GM21528 (cell line): ENCODE measurements around the gene ALDH3B1.
"Not testable (repeated sequence)": the region's sequence is repeated elsewhere in the genome, so short reads cannot be mapped to it uniquely, and the experiment has no call there.

ENCODE experiments used
- ATAC-seq: cut with Tn5 transposase; IDR thresholded peaks from one replicate; pipeline ENCODE4 v1.9.1; 2021; ENCODE audit warnings: mild to moderate bottlenecking, moderate library complexity; ENCODE audit not compliant: unreplicated experiment, low FRiP score

Gene ALDH3B1, protein sequence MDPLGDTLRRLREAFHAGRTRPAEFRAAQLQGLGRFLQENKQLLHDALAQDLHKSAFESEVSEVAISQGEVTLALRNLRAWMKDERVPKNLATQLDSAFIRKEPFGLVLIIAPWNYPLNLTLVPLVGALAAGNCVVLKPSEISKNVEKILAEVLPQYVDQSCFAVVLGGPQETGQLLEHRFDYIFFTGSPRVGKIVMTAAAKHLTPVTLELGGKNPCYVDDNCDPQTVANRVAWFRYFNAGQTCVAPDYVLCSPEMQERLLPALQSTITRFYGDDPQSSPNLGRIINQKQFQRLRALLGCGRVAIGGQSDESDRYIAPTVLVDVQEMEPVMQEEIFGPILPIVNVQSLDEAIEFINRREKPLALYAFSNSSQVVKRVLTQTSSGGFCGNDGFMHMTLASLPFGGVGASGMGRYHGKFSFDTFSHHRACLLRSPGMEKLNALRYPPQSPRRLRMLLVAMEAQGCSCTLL

DNA sequence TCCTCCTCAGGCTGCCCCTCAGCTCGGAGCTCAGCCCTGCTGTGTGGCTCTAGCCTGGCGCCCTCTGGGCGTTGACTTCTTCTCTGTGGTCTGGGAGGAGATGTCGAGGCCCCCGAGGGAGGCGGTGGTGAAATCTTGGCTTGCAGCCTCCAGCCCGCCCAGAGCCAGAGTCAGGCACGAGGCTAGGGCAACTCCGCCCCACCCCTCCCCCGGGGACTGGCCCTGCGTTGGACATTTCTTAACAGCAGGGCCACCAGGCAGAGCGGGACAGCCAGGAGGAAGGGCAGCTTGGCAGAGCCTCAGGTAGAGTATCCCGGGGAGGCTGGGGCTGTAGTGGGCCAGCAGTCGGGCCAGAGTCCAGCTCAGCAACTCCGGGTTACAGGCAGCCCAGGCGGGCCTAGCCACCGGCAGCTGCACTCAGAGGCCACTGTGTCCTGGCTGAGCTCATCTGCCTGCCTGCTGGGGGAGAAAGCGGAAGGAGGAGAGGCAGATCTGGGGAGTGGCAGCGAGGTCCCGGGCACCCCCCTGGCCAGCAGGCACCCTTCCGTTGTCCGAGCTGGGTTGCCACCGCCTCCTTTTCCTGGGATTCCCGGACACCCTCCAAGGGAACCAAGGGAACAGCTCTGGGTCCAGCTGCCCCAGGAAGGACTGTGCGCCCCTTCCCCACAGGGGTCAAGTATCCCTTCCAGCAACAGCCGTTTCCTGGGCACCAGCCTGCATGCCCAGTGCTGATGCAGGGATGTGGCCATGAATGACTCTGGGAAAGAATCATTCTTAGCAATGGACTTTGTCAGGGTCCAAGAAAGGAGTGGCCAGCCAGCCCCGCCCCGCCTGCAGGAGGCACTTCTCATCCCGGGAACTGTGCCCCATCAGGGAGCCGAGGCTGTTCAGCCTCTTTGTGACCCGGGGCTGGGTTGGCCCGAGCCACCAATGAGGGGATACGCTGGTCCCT is at the start of gene ALDH3B1:
ALDH3B1 (plus strand) TSS at position 238 of the 952 bp plus-strand sequence. CDS start 4,971 bp downstream, outside the sequence.
- ATAC-seq, result no peak

DNA sequence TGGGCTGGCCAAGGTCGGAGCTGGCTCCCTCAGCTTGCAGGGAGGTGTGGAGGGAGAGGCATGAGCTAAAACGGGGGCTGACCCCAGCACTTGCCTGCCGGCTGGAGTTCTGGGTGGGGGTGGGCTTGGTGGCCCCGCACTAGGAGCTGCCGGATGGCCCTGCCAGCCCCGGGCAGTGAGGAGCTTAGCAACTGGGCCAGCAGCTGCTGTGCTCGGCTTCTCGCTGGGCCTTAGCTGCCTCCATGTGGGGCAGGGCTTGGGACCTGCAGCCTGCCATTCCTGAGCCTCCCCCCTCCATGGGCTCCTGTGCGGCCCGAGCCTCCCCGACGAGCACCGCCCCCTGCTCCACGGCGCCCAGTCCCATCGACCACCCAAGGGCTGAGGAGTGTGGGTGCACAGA is 46.9 kb upstream of the ALDH3B1 start:
- not testable (repeated sequence) for ATAC-seq

DNA sequence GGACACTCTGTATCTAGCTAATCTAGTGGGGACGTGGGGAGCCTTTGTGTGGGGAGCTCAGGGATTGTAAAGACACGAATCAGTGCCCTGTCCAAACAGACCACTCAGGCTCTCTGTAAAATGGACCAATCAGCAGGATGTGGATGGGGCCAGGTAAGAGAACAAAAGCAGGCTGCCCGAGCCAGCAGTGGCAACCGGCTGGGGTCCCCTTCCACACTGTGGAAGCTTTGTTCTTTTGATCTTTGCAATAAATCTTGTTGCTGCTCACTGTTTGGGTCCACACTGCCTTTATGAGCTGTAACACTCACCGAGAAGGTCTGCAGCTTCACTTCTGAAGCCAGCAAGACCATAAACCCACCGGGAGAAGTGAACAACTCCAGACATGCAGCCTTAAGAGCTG is 46.2 kb upstream of the ALDH3B1 start:
- ATAC-seq, result not testable (repeated sequence)

DNA sequence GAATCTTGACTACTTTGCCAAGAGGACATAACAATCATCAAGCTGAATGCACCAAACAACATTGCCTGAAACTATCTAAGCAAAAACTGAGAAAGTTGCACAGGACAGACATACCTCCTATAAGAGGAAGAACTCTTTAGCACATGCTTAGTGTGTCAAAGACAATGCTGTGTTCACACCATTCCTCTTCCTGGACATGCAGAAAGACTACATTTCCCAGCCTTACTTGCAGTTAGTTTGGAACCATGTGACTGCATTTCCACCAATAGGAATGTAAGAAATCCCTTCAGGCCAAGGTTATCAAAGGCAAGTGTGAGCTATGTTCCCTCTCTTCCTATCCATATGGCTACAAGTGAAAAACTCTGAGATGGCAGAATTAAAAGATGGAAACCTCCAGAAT is 45.4 kb upstream of the ALDH3B1 start:
- ATAC-seq, result not testable (repeated sequence)

- ATAC-seq, result not testable (repeated sequence)
Observed at GRCh38 chr11:67965830-67966348, 44.2 kb upstream of the ALDH3B1 start.

- not testable (repeated sequence) for ATAC-seq
Observed at GRCh38 chr11:67974746-67975145, 35.4 kb upstream of the ALDH3B1 start.

GRCh38 chr11:67978766-67979418 is 31.2 kb upstream of the ALDH3B1 start:
- ATAC-seq, result not testable (repeated sequence)

DNA sequence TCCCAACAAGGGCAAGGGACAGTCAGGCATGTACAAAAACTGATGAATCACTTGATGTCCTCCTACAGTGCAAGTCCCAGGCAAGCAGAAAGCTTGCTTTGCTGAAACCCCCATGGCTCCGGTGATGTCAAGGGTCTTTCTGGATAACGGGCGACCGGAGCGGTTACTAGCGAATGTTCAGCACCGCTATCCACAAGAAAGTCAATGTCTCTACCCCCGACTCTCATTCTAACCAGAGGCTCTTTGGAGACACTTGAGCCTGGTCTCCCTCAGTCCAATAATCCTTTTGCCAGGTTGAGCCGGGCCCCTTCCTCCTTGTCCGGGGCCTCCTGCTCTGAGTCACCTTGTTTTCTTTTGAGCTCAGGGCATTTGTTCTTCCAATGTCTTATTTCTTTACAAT is 28.9 kb upstream of the ALDH3B1 start:
- not testable (repeated sequence) for ATAC-seq

- ATAC-seq, result not testable (repeated sequence)
Observed at GRCh38 chr11:67982255-67982857, 27.8 kb upstream of the ALDH3B1 start.

DNA sequence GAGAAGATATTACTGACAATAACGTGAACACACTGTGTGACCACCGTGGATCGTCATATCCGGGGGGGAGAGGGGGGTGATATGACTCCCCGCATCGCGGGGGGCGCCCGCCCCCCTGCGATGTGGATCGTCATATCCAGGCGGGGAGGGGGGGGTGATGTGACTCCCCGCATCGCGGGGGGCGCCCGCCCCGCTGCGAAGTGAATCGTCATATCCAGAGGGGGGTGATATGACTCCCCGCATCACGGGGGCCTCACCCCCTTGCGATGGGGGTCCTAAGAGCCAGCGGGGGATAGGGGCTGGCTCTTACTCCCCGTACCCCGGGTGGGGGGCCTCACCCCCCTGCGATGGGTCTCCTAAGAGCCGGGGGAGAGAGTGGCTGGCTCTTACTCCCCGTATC is 26.2 kb upstream of the ALDH3B1 start:
- no peak for ATAC-seq

GRCh38 chr11:67985302-67985701 is 24.8 kb upstream of the ALDH3B1 start:
- not testable (repeated sequence) for ATAC-seq

- ATAC-seq, result not testable (repeated sequence)
Observed at GRCh38 chr11:67990546-67991346, 19.4 kb upstream of the ALDH3B1 start.

GRCh38 chr11:67991347-67992121 is 18.6 kb upstream of the ALDH3B1 start:
- not testable (repeated sequence) for ATAC-seq

DNA sequence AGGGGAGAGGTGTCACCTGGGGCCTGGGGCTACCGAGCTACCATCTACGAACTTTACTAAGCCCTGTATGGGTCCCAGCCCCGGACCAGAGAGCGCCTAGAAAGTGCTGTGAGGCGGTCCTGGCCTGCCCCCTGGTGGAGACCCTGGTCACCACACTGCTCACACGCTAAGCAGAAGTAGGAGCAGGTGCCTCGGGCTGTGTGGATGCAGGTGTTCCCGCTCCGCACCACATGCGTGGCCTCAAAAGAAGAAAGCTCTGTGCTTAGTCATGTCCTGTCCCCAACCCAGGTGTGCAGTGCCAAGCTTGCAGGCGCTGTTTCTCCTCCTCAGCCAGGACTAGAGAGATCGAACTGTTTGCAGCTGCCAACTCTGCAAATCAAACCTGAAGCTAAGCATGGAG is 16.3 kb upstream of the ALDH3B1 start:
- not testable (repeated sequence) for ATAC-seq

DNA sequence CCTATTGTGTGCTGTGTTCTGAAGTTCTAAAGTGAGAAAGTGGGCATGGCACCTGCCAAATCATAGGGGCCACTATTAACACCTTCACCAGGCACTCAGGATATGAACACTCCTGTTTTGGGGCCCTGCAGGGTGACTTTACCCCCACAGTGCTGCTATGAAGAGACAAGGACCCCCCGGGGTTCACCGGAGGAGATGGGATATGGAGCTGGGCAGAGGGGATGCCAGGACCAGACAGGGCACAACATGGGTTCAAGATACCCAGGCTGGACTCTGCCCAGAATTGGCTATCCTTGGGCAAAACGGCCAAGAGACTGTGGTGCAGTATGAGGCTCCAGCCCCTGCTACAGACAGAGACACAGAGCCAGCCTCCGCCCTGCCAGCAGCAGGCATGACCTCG is 15.7 kb upstream of the ALDH3B1 start:
- ATAC-seq, result not testable (repeated sequence)

DNA sequence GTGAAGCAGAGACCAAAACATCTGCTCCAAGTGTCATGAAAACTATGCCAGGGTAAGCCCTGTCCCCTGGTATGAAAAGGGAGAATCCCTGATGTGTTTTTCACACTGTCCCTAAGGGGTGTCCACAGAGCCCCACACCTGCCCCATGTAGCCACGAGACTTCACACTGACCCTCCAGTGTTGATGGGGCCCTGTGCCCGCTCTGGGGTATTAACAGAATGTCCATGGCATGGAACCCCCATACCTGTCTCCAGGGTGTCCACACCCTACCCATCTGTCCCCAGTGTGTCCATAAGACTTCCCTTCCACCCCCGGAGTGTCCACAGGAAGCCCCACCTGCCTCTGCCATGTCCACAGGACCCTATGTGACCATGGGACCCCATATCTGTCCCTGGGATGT is 15.0 kb upstream of the ALDH3B1 start:
- ATAC-seq, result not testable (repeated sequence)

- ATAC-seq, result not testable (repeated sequence)
Observed at GRCh38 chr11:67995579-67995978, 14.5 kb upstream of the ALDH3B1 start.

GRCh38 chr11:67996051-67996450 is 14.1 kb upstream of the ALDH3B1 start:
- no peak for ATAC-seq
